ENCODE measurements around the gene DDX1. TPM values are rescaled to one million over a fixed set of nuclear protein-coding genes. Genes with fewer than 3 reads are reported as not detected.

Gene DDX1
- total RNA-seq, 2 donors from 2014 or later, result 116 to 126 TPM

DNA sequence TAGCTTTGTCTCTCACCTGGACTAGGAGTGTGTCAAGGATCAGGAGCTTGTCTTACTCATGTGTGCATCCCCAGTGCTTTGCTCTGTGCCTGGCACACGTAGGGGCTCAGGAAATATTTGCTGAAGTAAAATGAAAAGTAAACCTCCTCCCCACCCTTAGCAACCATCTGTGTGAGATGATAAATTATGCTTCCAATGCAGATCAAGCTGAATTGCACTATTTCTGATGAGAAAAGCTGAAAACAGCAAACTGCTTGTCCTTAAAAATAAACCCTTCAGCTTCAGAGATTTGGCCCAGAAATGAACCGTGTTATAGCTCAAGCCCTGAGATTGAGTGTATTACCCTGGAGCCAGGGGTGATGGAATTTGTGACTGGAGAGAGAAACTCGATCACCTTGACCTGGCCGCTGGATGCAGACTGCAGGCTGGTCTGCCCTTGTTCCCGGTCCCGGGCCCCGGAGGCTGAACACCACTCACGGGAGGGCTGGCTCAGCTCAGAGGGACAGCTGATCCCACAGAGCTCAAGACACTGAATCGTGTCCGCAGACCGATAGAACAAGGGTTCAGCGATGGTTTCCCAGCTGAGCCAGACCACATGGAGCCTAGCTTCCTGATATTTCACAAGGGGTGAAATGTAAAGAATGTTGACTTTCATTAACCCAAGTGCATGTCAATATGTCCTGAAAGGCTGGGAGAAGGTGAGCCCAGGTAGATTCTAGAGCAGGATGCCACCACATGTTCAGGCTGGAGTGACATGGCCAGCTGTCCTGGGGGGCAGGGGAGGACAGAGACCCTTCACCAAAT, 50.5 kb downstream of the DDX1 start:
- TF ChIP-seq, protein P1, sequence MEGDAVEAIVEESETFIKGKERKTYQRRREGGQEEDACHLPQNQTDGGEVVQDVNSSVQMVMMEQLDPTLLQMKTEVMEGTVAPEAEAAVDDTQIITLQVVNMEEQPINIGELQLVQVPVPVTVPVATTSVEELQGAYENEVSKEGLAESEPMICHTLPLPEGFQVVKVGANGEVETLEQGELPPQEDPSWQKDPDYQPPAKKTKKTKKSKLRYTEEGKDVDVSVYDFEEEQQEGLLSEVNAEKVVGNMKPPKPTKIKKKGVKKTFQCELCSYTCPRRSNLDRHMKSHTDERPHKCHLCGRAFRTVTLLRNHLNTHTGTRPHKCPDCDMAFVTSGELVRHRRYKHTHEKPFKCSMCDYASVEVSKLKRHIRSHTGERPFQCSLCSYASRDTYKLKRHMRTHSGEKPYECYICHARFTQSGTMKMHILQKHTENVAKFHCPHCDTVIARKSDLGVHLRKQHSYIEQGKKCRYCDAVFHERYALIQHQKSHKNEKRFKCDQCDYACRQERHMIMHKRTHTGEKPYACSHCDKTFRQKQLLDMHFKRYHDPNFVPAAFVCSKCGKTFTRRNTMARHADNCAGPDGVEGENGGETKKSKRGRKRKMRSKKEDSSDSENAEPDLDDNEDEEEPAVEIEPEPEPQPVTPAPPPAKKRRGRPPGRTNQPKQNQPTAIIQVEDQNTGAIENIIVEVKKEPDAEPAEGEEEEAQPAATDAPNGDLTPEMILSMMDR (conservative IDR thresholded peaks at IDR 0.05), result no peak
- no peak overlapping the region for H3K27ac Mint-ChIP-seq
- Histone ChIP-seq H3K36me3 (ENCODE audit: control insufficient read depth, insufficient read depth, low read length) (peaks cover 25% of the 10 kb centered on the region), H3K4me1 (ENCODE audit: control insufficient read depth, insufficient read depth, low read length) (no peaks in the 10 kb centered on the region), H3K9me3 (ENCODE audit: control insufficient read depth, low read length) (peaks cover 8% of the 10 kb centered on the region), H3K4me3 (ENCODE audit: low read length) (no peak overlapping the region), H3K27me3 (ENCODE audit: control insufficient read depth, insufficient read depth, low read length, poor library complexity, severe bottlenecking) (no peaks in the 10 kb centered on the region), H3K27ac (ENCODE audit: low read depth, low read length) (no peak overlapping the region), H3K9ac (ENCODE audit: extremely low read depth, low read length, poor library complexity, severe bottlenecking) (no peak overlapping the region)
- peaks cover 29% of the 10 kb centered on the region for H3K36me3 Mint-ChIP-seq (ENCODE audit: low read depth)
- peaks cover 4% of the 10 kb centered on the region for H3K9me3 Mint-ChIP-seq
- H3K4me3 Mint-ChIP-seq, result no peak overlapping the region
- peaks cover 5% of the 10 kb centered on the region for H3K4me1 Mint-ChIP-seq
- H3K27me3 Mint-ChIP-seq (ENCODE audit: insufficient read depth), result no peaks in the 10 kb centered on the region
- 90 to 94% methylated on average over 9 to 12 of the region's 12 CpGs for WGBS, 2 experiments (ENCODE audit: insufficient coverage in 1 of 2, insufficient read length in 1 of 2)
- peak; percentile 60 for DNase-seq

DNA sequence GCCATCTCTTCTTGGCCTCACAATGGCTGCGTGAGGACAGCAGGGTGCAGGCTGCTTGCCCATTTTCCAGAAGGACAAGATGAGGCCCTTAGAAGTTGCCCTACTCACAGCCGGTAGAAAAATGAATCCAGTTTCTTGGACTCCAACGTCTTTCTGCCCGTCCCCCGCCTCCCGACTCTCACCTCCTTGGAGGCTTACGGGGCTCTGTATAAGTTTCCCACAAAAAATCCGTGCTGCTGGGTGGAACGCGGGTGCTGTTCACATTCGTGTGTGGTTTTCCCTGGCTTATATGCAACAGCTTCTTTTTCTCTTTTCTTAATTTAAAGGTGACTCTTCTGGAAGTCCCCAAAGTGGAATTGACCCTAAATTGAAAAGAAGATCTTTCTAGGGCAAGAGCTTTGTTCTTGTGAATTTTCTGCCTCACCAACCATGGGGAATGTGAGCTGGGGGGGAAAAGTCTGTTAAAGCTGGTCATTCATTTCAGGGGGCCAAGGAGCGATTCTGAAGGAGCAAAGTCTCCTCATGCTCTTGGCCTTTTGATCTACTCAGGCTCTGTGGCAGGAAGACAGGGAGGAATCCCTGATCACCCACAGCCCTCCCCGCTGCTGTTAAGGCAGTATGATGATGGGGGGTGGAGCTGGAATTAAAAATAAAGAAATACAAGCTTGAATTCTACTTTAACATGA, 51.3 kb downstream of the DDX1 start:
- Mint-ChIP-seq H3K4me1 (no peaks in the 10 kb centered on the region), H3K27me3 (ENCODE audit: insufficient read depth) (no peaks in the 10 kb centered on the region), H3K9me3 (peaks cover 4% of the 10 kb centered on the region), H3K36me3 (ENCODE audit: low read depth) (peaks cover 26% of the 10 kb centered on the region), H3K4me3 (no peak overlapping the region), H3K27ac (no peak overlapping the region)
- TF ChIP-seq, protein P1 (conservative IDR thresholded peaks at IDR 0.05), result no peak
- Histone ChIP-seq H3K27ac (ENCODE audit: low read depth, low read length) (peak overlapping the region; percentile 78), H3K36me3 (ENCODE audit: control insufficient read depth, insufficient read depth, low read length) (peaks cover 19% of the 10 kb centered on the region), H3K4me3 (ENCODE audit: low read length) (no peak overlapping the region), H3K9ac (ENCODE audit: extremely low read depth, low read length, poor library complexity, severe bottlenecking) (no peak overlapping the region), H3K4me1 (ENCODE audit: control insufficient read depth, insufficient read depth, low read length) (no peaks in the 10 kb centered on the region), H3K27me3 (ENCODE audit: control insufficient read depth, insufficient read depth, low read length, poor library complexity, severe bottlenecking) (no peaks in the 10 kb centered on the region), H3K9me3 (ENCODE audit: control insufficient read depth, low read length) (peaks cover 8% of the 10 kb centered on the region)
- 91 to 93% methylated on average over 11 to 12 of the region's 13 CpGs for WGBS, 2 experiments (ENCODE audit: insufficient coverage in 1 of 2, insufficient read length in 1 of 2)
- DNase-seq, result no peak

- H3K36me3 Mint-ChIP-seq (ENCODE audit: low read depth), result peaks cover 20% of the 10 kb centered on the region
- peaks cover 4% of the 10 kb centered on the region for H3K9me3 Mint-ChIP-seq
- H3K4me1 Mint-ChIP-seq, result no peaks in the 10 kb centered on the region
- TF ChIP-seq, protein P1 (conservative IDR thresholded peaks at IDR 0.05), result no peak
- H3K9me3 ChIP-seq (ENCODE audit: control insufficient read depth, low read length), result peaks cover 8% of the 10 kb centered on the region
- no peaks in the 10 kb centered on the region for H3K27me3 ChIP-seq (ENCODE audit: control insufficient read depth, insufficient read depth, low read length, poor library complexity, severe bottlenecking)
- no peak overlapping the region for H3K4me3 Mint-ChIP-seq
- no peaks in the 10 kb centered on the region for H3K4me1 ChIP-seq (ENCODE audit: control insufficient read depth, insufficient read depth, low read length)
- H3K36me3 ChIP-seq (ENCODE audit: control insufficient read depth, insufficient read depth, low read length), result peaks cover 10% of the 10 kb centered on the region
- H3K9ac ChIP-seq (ENCODE audit: extremely low read depth, low read length, poor library complexity, severe bottlenecking), result no peak overlapping the region
- no peak overlapping the region for H3K4me3 ChIP-seq (ENCODE audit: low read length)
- H3K27ac Mint-ChIP-seq, result no peak overlapping the region
- 88 to 96% methylated on average over 4 of the region's 4 CpGs for WGBS, 2 experiments (ENCODE audit: insufficient coverage in 1 of 2, insufficient read length in 1 of 2)
- DNase-seq, result no peak
- peaks cover 2% of the 10 kb centered on the region for H3K27me3 Mint-ChIP-seq (ENCODE audit: insufficient read depth)
- H3K27ac ChIP-seq (ENCODE audit: low read depth, low read length), result no peak overlapping the region
These were observed 52.3 kb downstream of the DDX1 start for GRCh38 chr2:15643791-15644585.

All from endodermal cell (in vitro differentiated cells).